Measurements from ENCODE around the gene CDK1.

CDK1 gene

GRCh38 chr10:60777696-60778213 is 523 bp upstream of the CDK1 start:
- DNase-seq (ENCODE audit: extremely low read depth in 1 of 2, low read depth in 1 of 2), result no peak

GRCh38 chr10:60778971-60779796 is 906 bp downstream of the CDK1 start:
- DNase-seq (ENCODE audit: extremely low read depth in 1 of 2, low read depth in 1 of 2), result no peak

GRCh38 chr10:60781661-60782060 is 3.4 kb downstream of the CDK1 start:
- DNase-seq (ENCODE audit: extremely low read depth in 1 of 2, low read depth in 1 of 2), result no peak

GRCh38 chr10:60784641-60785040 is 6.4 kb downstream of the CDK1 start:
- no peak for DNase-seq (ENCODE audit: extremely low read depth in 1 of 2, low read depth in 1 of 2)

- DNase-seq (ENCODE audit: extremely low read depth in 1 of 2, low read depth in 1 of 2), result no peak
Measured at GRCh38 chr10:60788544-60788943, 10.3 kb downstream of the CDK1 start.

- DNase-seq (ENCODE audit: extremely low read depth in 1 of 2, low read depth in 1 of 2), result no peak
Measured at GRCh38 chr10:60789340-60789739, 11.1 kb downstream of the CDK1 start.

- no peak for DNase-seq (ENCODE audit: extremely low read depth in 1 of 2, low read depth in 1 of 2)
Measured at GRCh38 chr10:60794953-60795352, 16.7 kb downstream of the CDK1 start.

- no peak for DNase-seq (ENCODE audit: extremely low read depth in 1 of 2, low read depth in 1 of 2)
Measured at GRCh38 chr10:60795465-60796202, 17.4 kb downstream of the CDK1 start.

- no peak for DNase-seq (ENCODE audit: extremely low read depth in 1 of 2, low read depth in 1 of 2)
Measured at GRCh38 chr10:60796481-60796880, 18.2 kb downstream of the CDK1 start.

- DNase-seq (ENCODE audit: extremely low read depth in 1 of 2, low read depth in 1 of 2), result no peak
Measured at GRCh38 chr10:60797200-60797599, 18.9 kb downstream of the CDK1 start.

GRCh38 chr10:60798031-60798430 is 19.8 kb downstream of the CDK1 start:
- DNase-seq (ENCODE audit: extremely low read depth in 1 of 2, low read depth in 1 of 2), result no peak

GRCh38 chr10:60798870-60799269 is 20.6 kb downstream of the CDK1 start:
- no peak for DNase-seq (ENCODE audit: extremely low read depth in 1 of 2, low read depth in 1 of 2)

- DNase-seq (ENCODE audit: extremely low read depth in 1 of 2, low read depth in 1 of 2), result no peak
Measured at GRCh38 chr10:60799971-60800650, 21.8 kb downstream of the CDK1 start.

GRCh38 chr10:60800918-60801317 is 22.6 kb downstream of the CDK1 start:
- no peak for DNase-seq (ENCODE audit: extremely low read depth in 1 of 2, low read depth in 1 of 2)

GRCh38 chr10:60801522-60801921 is 23.2 kb downstream of the CDK1 start:
- no peak for DNase-seq (ENCODE audit: extremely low read depth in 1 of 2, low read depth in 1 of 2)

- no peak for DNase-seq (ENCODE audit: extremely low read depth in 1 of 2, low read depth in 1 of 2)
Measured at GRCh38 chr10:60803433-60803832, 25.2 kb downstream of the CDK1 start.

- no peak for DNase-seq (ENCODE audit: extremely low read depth in 1 of 2, low read depth in 1 of 2)
Measured at GRCh38 chr10:60803865-60804264, 25.6 kb downstream of the CDK1 start.

- DNase-seq (ENCODE audit: extremely low read depth in 1 of 2, low read depth in 1 of 2), result no peak
Measured at GRCh38 chr10:60806921-60807320, 28.6 kb downstream of the CDK1 start.

- no peak for DNase-seq (ENCODE audit: extremely low read depth in 1 of 2, low read depth in 1 of 2)
Measured at GRCh38 chr10:60807499-60807898, 29.2 kb downstream of the CDK1 start.

GRCh38 chr10:60808036-60808435 is 29.8 kb downstream of the CDK1 start:
- DNase-seq (ENCODE audit: extremely low read depth in 1 of 2, low read depth in 1 of 2), result no peak

- no peak for DNase-seq (ENCODE audit: extremely low read depth in 1 of 2, low read depth in 1 of 2)
Measured at GRCh38 chr10:60809157-60809556, 30.9 kb downstream of the CDK1 start.

All from activated CD8-positive, alpha-beta memory T cell treated with anti-CD3 and anti-CD28 coated beads for 1 hour (primary cell).